Ectodermal cell (in vitro differentiated cells): Measurements from ENCODE around the gene CCDC57.

ENCODE experiments used
- H3K27ac ChIP-seq: 2 replicates; pipeline ENCODE4 v1.7.0; 2013; ENCODE audit warnings: mild to moderate bottlenecking, low read depth, low read length; ENCODE audit not compliant: insufficient read depth, poor library complexity, severe bottlenecking
- H3K27me3 ChIP-seq: 2 replicates; pipeline ENCODE4 v1.7.0; 2013; ENCODE audit warnings: mild to moderate bottlenecking, low read length; ENCODE audit not compliant: insufficient read depth, control insufficient read depth, poor library complexity, severe bottlenecking
- H3K36me3 ChIP-seq: one replicate; pipeline ENCODE4 v1.7.0; 2013; ENCODE audit warnings: low read length; ENCODE audit not compliant: control insufficient read depth, insufficient read depth
- H3K4me1 ChIP-seq: one replicate; pipeline ENCODE4 v1.7.0; 2013; ENCODE audit warnings: low read length; ENCODE audit not compliant: control insufficient read depth, insufficient read depth
- H3K4me3 ChIP-seq: 2 replicates; pipeline ENCODE4 v1.7.0; 2013; ENCODE audit warnings: low read depth, low read length, control low read depth; ENCODE audit not compliant: insufficient read depth
- H3K9me3 ChIP-seq: 2 replicates; pipeline ENCODE4 v1.7.0; 2013; ENCODE audit warnings: mild to moderate bottlenecking, low read length, moderate library complexity; ENCODE audit not compliant: control insufficient read depth
- WGBS, 2 experiments: methylation state at CpG; one replicate each; pipeline ENCODE4 v1.1.7; 2013; ENCODE audit warnings: missing lambda C conversion rate in 2 of 2; 5-methylcytosine and 5-hydroxymethylcytosine counted together

CCDC57 gene

GRCh38 chr17:82064433-82065192 lies 148.0 kb downstream of the CCDC57 start:
- Histone ChIP-seq H3K9me3 (no peaks in the 10 kb centered on the region), H3K4me1 (peaks cover 5% of the 10 kb centered on the region), H3K4me3 (peak overlapping the region; percentile 89), H3K27ac (no peak overlapping the region), H3K27me3 (no peaks in the 10 kb centered on the region), H3K36me3 (peaks cover 6% of the 10 kb centered on the region)
- 66 to 67% methylated on average over 36 of the region's 36 CpGs for WGBS, 2 experiments

DNA sequence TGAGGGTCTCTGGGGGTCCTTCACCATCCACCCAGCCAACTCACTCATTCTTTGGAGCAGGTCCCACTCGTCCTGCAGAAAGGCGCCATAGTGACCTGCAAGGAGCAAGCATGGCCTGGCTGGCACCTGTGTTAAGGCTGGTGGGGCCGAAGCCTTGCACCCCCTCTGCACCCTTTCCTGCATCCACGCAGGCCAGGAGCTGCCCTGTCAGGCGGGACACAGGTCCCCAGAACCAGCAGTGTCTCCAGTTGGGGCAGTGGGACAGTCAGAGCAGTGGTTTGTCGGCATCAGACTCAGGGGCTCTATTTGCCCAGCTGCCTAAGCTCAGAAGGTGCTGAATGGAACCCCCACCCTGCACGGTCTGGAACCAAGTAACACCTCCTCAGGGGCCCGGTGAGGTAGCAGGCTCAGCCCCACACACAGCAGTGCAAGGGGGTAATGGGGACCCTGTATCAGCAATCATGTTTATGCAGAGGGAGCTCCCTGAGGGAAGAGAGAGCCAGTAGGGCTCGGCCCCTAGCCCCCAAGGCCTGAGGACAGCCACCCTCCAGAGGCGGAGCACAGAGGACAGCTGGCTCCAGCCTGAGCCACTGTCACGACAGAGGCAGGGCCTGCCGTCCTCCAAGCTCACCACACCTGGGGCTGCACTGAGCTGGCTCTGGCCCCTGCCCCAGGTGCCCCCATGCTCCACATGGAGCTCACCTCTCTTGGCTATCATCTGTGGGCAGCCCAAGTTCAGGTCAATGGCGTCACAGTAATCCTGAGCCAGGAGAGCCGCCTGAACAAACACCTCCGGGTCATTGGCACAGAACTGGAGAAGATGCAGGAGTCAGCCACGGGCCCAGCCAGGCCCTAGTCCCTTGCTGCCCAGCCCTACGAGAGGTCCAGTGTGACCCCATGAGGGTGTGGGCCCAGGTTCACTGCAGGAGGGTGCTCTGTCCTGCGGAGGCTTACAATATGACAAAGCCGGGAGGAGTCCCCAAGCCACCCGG lies 148.9 kb downstream of the CCDC57 start:
- H3K27ac ChIP-seq, result no peak overlapping the region
- no peak overlapping the region for H3K4me3 ChIP-seq
- 92% methylated on average over 20 of the region's 20 CpGs for WGBS, 2 experiments
- peaks cover 6% of the 10 kb centered on the region for H3K36me3 ChIP-seq
- no peaks in the 10 kb centered on the region for H3K27me3 ChIP-seq
- no peaks in the 10 kb centered on the region for H3K9me3 ChIP-seq
- H3K4me1 ChIP-seq, result peaks cover 5% of the 10 kb centered on the region

DNA sequence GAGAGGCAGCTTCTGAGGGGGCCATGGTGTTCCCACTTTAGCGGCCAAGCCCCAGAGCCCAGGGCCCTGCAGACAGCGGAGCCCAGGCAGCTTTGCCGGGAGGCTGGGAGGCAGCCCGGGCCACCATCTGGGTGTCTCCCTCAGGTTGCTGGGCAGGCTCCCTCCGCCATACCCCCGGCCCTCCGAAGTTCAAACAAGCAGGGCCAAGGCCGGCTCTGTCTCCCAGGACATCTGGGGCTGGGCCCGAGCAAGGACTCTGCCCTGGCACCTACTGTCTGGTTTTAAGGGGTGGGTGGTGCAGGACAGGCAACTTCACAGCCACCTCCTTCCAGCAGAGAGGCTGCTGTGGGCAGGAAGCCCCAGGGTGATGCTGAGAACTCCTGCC lies 149.7 kb downstream of the CCDC57 start:
- WGBS, 2 experiments, result 95 to 96% methylated on average over 9 of the region's 9 CpGs
- Histone ChIP-seq H3K27me3 (no peaks in the 10 kb centered on the region), H3K9me3 (no peaks in the 10 kb centered on the region), H3K36me3 (peaks cover 7% of the 10 kb centered on the region), H3K4me1 (peaks cover 5% of the 10 kb centered on the region), H3K4me3 (no peak overlapping the region), H3K27ac (no peak overlapping the region)

DNA sequence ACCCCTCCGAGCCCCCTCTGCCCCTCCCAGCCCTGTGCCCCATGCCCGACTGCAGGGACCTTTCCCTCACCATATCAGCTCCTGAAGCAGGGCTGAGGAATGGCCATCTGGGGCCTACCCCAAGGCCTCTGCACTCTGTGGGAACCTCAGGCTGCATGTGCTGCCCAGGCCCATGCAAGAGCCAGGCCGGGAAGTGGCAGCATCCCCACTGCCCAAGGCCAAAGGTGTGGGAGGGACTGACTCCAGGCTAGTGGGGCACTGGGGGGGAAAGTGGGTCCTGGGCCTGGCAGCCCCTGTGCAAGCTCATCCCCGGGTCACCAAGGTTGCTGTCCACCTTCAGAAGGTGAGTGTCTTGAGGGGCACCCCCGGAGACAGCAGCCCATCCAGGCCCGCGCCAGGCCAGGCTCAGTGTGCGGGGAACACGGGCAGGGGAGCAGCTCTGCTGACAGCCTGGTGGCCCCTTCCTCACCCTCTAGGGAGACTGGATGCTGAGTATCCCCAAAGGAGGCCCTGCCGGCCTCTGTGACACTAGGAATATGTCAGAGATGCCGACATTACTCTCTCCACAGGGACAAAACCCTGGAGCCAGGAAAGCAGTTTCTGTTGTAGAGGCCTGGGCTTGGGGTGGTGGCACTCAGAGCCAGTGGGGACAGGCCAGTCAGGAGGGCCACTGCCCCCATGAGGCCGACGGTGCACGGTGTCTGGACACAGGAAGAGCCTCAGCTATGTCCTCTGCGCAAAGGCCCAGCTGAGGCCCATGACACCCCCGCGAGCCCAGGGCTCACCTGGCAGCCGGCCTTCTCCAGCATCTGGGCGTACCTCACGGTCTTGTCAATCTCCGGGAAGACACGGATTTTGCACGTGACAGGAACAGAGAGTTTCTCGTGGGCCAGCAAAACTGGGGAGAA lies 150.3 kb downstream of the CCDC57 start:
- Histone ChIP-seq H3K27me3 (no peaks in the 10 kb centered on the region), H3K4me3 (no peak overlapping the region), H3K27ac (no peak overlapping the region), H3K36me3 (peaks cover 13% of the 10 kb centered on the region), H3K9me3 (no peaks in the 10 kb centered on the region), H3K4me1 (peaks cover 5% of the 10 kb centered on the region)
- 94% methylated on average over 24 of the region's 24 CpGs for WGBS, 2 experiments

DNA sequence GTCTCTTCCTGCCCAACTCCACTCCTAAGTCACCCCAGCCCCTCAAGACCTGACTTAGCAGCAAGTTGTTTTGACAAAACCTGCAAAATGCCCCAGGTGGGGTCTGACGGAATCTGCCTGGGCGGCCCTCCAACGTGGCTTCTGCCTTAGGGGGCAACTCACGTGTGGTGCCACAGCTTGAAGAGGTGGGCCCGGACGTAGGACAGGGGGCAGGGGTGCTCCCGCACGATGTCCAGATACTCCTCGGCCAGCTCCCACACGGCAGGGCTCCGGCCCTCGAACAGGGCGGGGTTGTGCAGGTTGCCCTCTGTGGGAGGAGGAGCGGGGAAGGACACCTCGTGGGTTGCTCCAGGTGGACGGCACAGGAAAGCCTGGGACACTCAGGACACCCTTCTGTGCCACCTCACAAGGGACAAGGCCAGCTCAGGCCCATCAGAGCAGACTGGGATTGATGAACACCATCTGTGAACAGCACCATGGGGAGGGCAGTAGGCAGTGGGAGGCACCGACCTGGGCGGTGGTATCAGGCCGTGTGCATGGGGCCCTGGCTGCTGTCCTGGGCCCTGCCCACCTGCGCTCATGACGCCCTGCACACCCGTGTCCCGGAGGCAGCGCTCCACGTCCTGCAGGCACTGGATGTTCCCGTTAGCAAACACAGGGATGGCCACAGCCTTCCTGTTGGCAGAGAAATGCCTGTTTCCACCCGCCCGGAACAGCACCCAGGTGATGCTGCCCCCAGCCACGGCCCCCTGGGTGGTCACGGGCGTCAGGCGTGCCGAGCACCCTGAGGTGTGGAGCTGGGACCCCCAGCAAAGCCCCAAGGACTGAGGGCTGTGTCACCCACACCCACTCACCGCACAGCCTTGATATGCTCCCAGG lies 151.4 kb downstream of the CCDC57 start:
- WGBS, 2 experiments, result 95% methylated on average over 34 of the region's 34 CpGs
- no peak overlapping the region for H3K4me3 ChIP-seq
- no peaks in the 10 kb centered on the region for H3K9me3 ChIP-seq
- peaks cover 5% of the 10 kb centered on the region for H3K4me1 ChIP-seq
- H3K27me3 ChIP-seq, result no peaks in the 10 kb centered on the region
- peaks cover 23% of the 10 kb centered on the region for H3K36me3 ChIP-seq
- H3K27ac ChIP-seq, result no peak overlapping the region

DNA sequence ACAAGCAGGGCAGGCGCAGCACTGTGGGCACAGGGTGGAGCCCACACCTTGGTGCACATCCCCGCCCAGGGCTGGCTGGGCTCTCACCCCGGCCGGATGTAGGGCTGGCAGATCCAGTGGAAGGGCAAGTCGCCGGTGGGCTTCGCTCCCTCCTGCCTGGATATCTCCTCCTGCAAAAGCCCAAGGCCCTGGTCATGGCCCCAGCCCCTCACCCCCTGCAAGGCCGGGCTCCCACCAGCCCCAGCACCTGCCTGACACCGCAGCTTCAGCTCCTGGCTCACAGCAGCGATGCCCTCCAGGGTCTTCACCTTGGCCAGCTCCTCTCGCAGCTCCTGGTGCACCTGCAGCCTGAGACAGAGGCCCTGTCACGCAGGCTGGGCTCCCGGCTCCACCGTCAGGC lies 152.0 kb downstream of the CCDC57 start:
- H3K4me1 ChIP-seq, result peaks cover 5% of the 10 kb centered on the region
- WGBS, 2 experiments, result 91 to 93% methylated on average over 14 of the region's 14 CpGs
- peaks cover 30% of the 10 kb centered on the region for H3K36me3 ChIP-seq
- no peaks in the 10 kb centered on the region for H3K9me3 ChIP-seq
- H3K4me3 ChIP-seq, result no peak overlapping the region
- no peak overlapping the region for H3K27ac ChIP-seq
- H3K27me3 ChIP-seq, result no peaks in the 10 kb centered on the region

DNA sequence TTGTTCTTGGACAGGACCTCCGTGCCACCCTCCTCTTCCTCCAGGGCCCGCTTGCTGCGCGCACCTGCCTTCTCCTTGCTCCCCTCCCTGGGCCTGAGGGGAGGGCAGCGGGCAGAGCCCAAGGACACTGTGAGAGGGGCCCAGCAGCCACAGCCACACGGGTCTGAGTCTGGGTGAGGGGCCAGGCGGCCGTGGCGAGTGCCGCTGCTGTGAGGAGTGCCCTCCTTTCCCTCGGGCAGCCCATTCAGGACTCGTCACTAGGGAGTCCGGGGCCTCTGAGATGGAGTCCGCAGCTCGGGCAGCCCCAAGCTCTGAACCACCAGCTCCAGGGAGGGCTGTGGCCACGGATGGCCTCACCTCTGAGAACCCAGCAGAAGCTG lies 152.7 kb downstream of the CCDC57 start:
- Histone ChIP-seq H3K27ac (no peak overlapping the region), H3K27me3 (no peaks in the 10 kb centered on the region), H3K4me1 (peaks cover 5% of the 10 kb centered on the region), H3K4me3 (no peak overlapping the region), H3K9me3 (no peaks in the 10 kb centered on the region), H3K36me3 (peaks cover 34% of the 10 kb centered on the region)
- 94% methylated on average over 16 of the region's 16 CpGs for WGBS, 2 experiments

- H3K4me1 ChIP-seq, result no peaks in the 10 kb centered on the region
- no peaks in the 10 kb centered on the region for H3K9me3 ChIP-seq
- 93 to 94% methylated on average over 19 of the region's 19 CpGs for WGBS, 2 experiments
- no peak overlapping the region for H3K27ac ChIP-seq
- H3K4me3 ChIP-seq, result no peak overlapping the region
- peaks cover 40% of the 10 kb centered on the region for H3K36me3 ChIP-seq
- no peaks in the 10 kb centered on the region for H3K27me3 ChIP-seq
These were observed 153.2 kb downstream of the CCDC57 start for GRCh38 chr17:82059272-82060000.

DNA sequence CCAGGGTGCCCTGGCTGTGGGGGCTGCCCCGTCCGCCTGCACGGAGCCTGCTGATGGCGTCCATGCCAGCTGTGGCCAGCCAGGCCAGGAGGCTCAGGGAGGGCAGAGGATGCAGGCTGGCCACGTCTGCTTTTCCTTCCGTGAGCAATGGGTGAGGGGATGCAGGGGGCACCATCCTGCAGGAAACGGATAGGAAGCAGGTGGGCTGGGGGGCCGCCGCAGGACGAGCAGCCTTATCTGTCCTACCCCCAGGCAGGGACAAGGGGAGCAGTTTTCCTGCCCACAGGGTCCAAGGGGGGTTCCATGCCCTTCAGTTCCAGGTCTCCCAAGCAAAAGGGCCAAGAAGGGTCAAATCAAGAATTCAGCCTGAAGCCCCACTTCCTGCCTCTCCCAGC lies 153.8 kb downstream of the CCDC57 start:
- no peaks in the 10 kb centered on the region for H3K4me1 ChIP-seq
- no peaks in the 10 kb centered on the region for H3K9me3 ChIP-seq
- no peaks in the 10 kb centered on the region for H3K27me3 ChIP-seq
- 95% methylated on average over 10 of the region's 10 CpGs for WGBS, 2 experiments
- H3K27ac ChIP-seq, result no peak overlapping the region
- peaks cover 46% of the 10 kb centered on the region for H3K36me3 ChIP-seq
- no peak overlapping the region for H3K4me3 ChIP-seq
